ENCODE measurements around the gene NAALADL2. TPM values are rescaled to one million over a fixed set of nuclear protein-coding genes. Genes with fewer than 3 reads are reported as not detected.

Gene NAALADL2
- total RNA-seq, 1 experiment from 2014 or later = 1.6 TPM

- Histone ChIP-seq H4K20me1 (ENCODE audit: control insufficient read depth, insufficient read depth, insufficient read length) (no peaks in the 10 kb centered on the region), H3K27me3 (ENCODE audit: insufficient read depth, low read length) (no peaks in the 10 kb centered on the region), H3T11ph (ENCODE audit: low read length) (no peak overlapping the region), H3K27ac (ENCODE audit: insufficient read length, low read depth, low read length) (no peak overlapping the region), H2BK12ac (ENCODE audit: insufficient read length, low read depth, low read length) (no peak overlapping the region), H3K79me2 (ENCODE audit: insufficient read depth, low read length) (no peaks in the 10 kb centered on the region), H3K14ac (ENCODE audit: insufficient read depth, low read length) (no peak overlapping the region), H3K18ac (ENCODE audit: insufficient read length, low read depth, low read length) (no peak overlapping the region), H3K79me1 (ENCODE audit: insufficient read depth, low read depth, low read length, poor library complexity, severe bottlenecking) (no peaks in the 10 kb centered on the region), H3K23ac (ENCODE audit: insufficient read length, low read depth, low read length) (no peak overlapping the region), H3K9ac (ENCODE audit: extremely low read depth, insufficient read length, low read length) (no peak overlapping the region), H3K4me2 (ENCODE audit: insufficient read depth, insufficient read length, low read length) (no peak overlapping the region), H3K4ac (ENCODE audit: low read depth, low read length) (no peak overlapping the region), H2AFZ (ENCODE audit: low read length) (no peak overlapping the region), H4K8ac (replicated peaks; ENCODE audit: insufficient read length, low read depth, low read length) (no peak overlapping the region), H4K5ac (ENCODE audit: insufficient read length, low read depth, low read length) (no peak overlapping the region), H3K9me3 (ENCODE audit: control insufficient read depth, low read depth, low read length) (no peaks in the 10 kb centered on the region), H3K56ac (ENCODE audit: insufficient read length, low read depth, low read length) (no peak overlapping the region), H2BK15ac (ENCODE audit: low read depth, low read length) (no peak overlapping the region), H2BK20ac (ENCODE audit: low read depth, low read length, poor library complexity, severe bottlenecking) (no peak overlapping the region), H2BK120ac (ENCODE audit: low read depth, low read length, poor library complexity, severe bottlenecking) (no peak overlapping the region), H4K91ac (ENCODE audit: insufficient read length, low read depth, low read length) (no peak overlapping the region), H2BK5ac (ENCODE audit: insufficient read length, low read length) (no peak overlapping the region), H3K4me1 (ENCODE audit: insufficient read depth, low read length) (no peaks in the 10 kb centered on the region), H2AK5ac (ENCODE audit: insufficient read length, low read length) (no peak overlapping the region), H3K23me2 (ENCODE audit: insufficient read length, low read depth, low read length, poor library complexity, severe bottlenecking) (peaks cover 2% of the 10 kb centered on the region)
- TF ChIP-seq CTCF (conservative IDR thresholded peaks at IDR 0.05) = no peak
- Mint-ChIP-seq H3K4me3 (no peak overlapping the region), H3K36me3 (ENCODE audit: insufficient read depth in 1 of 3, low read depth in 3 of 3) (peaks cover 0 to 7% (median 6%) of the 10 kb centered on the region in 3 experiments; a peak in 4 of 7 replicates), H3K4me1 (no peaks in the 10 kb centered on the region), H3K9me3 (peaks cover 7 to 10% of the 10 kb centered on the region in 2 experiments; a peak in 4 of 5 replicates), H3K27ac (no peak overlapping the region), H3K27me3 (ENCODE audit: low read depth) (no peaks in the 10 kb centered on the region)
- WGBS (ENCODE audit: extremely low coverage, insufficient read length, low lambda C conversion rate) = no CpG with 5 or more reads among the region's 2 CpGs
- no peak for DNase-seq
These were observed 597.3 kb downstream of the NAALADL2 start for GRCh38 chr3:175456466-175456865.

Measured in H9 (cell line).